GM19372 (cell line): ENCODE data around the gene BSPRY.
"Not testable (repeated sequence)": the region's sequence is repeated elsewhere in the genome, so short reads cannot be mapped to it uniquely, and the experiment has no call there.

ENCODE experiments used
- ATAC-seq: cut with Tn5 transposase; IDR thresholded peaks from one replicate; pipeline ENCODE4 v1.9.1; 2021; ENCODE audit warnings: mild to moderate bottlenecking, low read depth, moderate library complexity; ENCODE audit not compliant: unreplicated experiment

The BSPRY gene

GRCh38 chr9:113388833-113389232, 39.5 kb downstream of the BSPRY start:
- ATAC-seq, result no peak

- no peak for ATAC-seq
Observed at GRCh38 chr9:113389451-113389850, 40.1 kb downstream of the BSPRY start.

GRCh38 chr9:113390192-113390960, 41.0 kb downstream of the BSPRY start:
- no peak for ATAC-seq

GRCh38 chr9:113391917-113392316, 42.6 kb downstream of the BSPRY start:
- no peak for ATAC-seq

GRCh38 chr9:113393281-113393680, 43.9 kb downstream of the BSPRY start:
- no peak for ATAC-seq

GRCh38 chr9:113395000-113395861, 45.9 kb downstream of the BSPRY start:
- no peak for ATAC-seq

- no peak for ATAC-seq
Observed at GRCh38 chr9:113397203-113397631, 47.9 kb downstream of the BSPRY start.

GRCh38 chr9:113398796-113399195, 49.5 kb downstream of the BSPRY start:
- no peak for ATAC-seq

GRCh38 chr9:113399646-113400200, 50.4 kb downstream of the BSPRY start:
- no peak for ATAC-seq

GRCh38 chr9:113401027-113401792, 51.9 kb downstream of the BSPRY start, which contains the start of gene ALAD:
Gene ALAD, minus strand, starts transcription at chr9:113401284. Its CDS starts 7,725 bp downstream, at chr9:113393559.
- peak; percentile 99 for ATAC-seq

GRCh38 chr9:113403646-113404045, 54.3 kb downstream of the BSPRY start:
- ATAC-seq, result no peak

- ATAC-seq, result not testable (repeated sequence)
Observed at GRCh38 chr9:113406353-113406752, 57.0 kb downstream of the BSPRY start.

GRCh38 chr9:113406873-113407511, 57.7 kb downstream of the BSPRY start:
- ATAC-seq, result peak; percentile 33

- no peak for ATAC-seq
Observed at GRCh38 chr9:113409481-113409880, 60.1 kb downstream of the BSPRY start.

- ATAC-seq, result no peak
Observed at GRCh38 chr9:113409883-113410206, 60.5 kb downstream of the BSPRY start.

GRCh38 chr9:113410207-113410864, 61.0 kb downstream of the BSPRY start, which contains the start of the genes C9orf43 and POLE3:
Gene C9orf43, plus strand, starts transcription at chr9:113410747. Its CDS starts 2,747 bp downstream, at chr9:113413494.
Gene POLE3, minus strand, starts transcription at chr9:113410675. Its CDS starts 382 bp downstream, at chr9:113410293.
- ATAC-seq, result peak; percentile 91

GRCh38 chr9:113416149-113416721, 66.9 kb downstream of the BSPRY start:
- ATAC-seq, result peak; percentile 99

GRCh38 chr9:113417370-113417769, 68.0 kb downstream of the BSPRY start:
- ATAC-seq, result no peak
